H9 (cell line): ENCODE results near the gene RAD21L1. TPM values are rescaled to one million over a fixed set of nuclear protein-coding genes. Genes with fewer than 3 reads are reported as not detected.

Source experiments
- DNase-seq: peaks from one replicate; pipeline ENCODE4 v3.0.0-alpha.2; 2017
- H2AFZ ChIP-seq: one replicate; pipeline ENCODE4 v1.6.1; 2013; ENCODE audit warnings: mild to moderate bottlenecking, low read length, control low read depth, moderate library complexity
- H2AK5ac ChIP-seq: 2 replicates; pipeline ENCODE4 v1.6.1; 2013; ENCODE audit warnings: low read length, control low read depth, mixed read lengths; ENCODE audit not compliant: insufficient read length
- H2BK120ac ChIP-seq: one replicate; pipeline ENCODE4 v1.6.1; 2013; ENCODE audit warnings: low read depth, mild to moderate bottlenecking, low read length, control low read depth, inconsistent platforms; ENCODE audit not compliant: poor library complexity, severe bottlenecking
- H2BK12ac ChIP-seq: 2 replicates; pipeline ENCODE4 v1.6.1; 2013; ENCODE audit warnings: low read length, control low read depth, mixed read lengths, low read depth; ENCODE audit not compliant: insufficient read length
- H2BK15ac ChIP-seq: 2 replicates; pipeline ENCODE4 v1.6.1; 2013; ENCODE audit warnings: low read depth, low read length, control low read depth
- H2BK20ac ChIP-seq: one replicate; pipeline ENCODE4 v1.6.1; 2013; ENCODE audit warnings: low read depth, mild to moderate bottlenecking, low read length, control low read depth, inconsistent platforms; ENCODE audit not compliant: poor library complexity, severe bottlenecking
- H2BK5ac ChIP-seq: 2 replicates; pipeline ENCODE4 v1.6.1; 2013; ENCODE audit warnings: low read length, control low read depth, mixed read lengths; ENCODE audit not compliant: insufficient read length
- H3K14ac ChIP-seq: 2 replicates; pipeline ENCODE4 v1.6.1; 2013; ENCODE audit warnings: low read length, control low read depth; ENCODE audit not compliant: insufficient read depth
- H3K18ac ChIP-seq: 2 replicates; pipeline ENCODE4 v1.6.1; 2013; ENCODE audit warnings: low read depth, mild to moderate bottlenecking, mixed read lengths, low read length, control low read depth; ENCODE audit not compliant: insufficient read length
- H3K23ac ChIP-seq: 2 replicates; pipeline ENCODE4 v1.6.1; 2013; ENCODE audit warnings: low read length, control low read depth, mixed read lengths, low read depth; ENCODE audit not compliant: insufficient read length
- H3K23me2 ChIP-seq: 2 replicates; pipeline ENCODE4 v1.6.1; 2013; ENCODE audit warnings: low read depth, mild to moderate bottlenecking, mixed read lengths, low read length, control low read depth; ENCODE audit not compliant: insufficient read length, poor library complexity, severe bottlenecking
- H3K27ac ChIP-seq: 2 replicates; pipeline ENCODE4 v1.5.1; 2013; ENCODE audit warnings: low read length, control low read depth, mixed read lengths, low read depth; ENCODE audit not compliant: insufficient read length
- H3K27me3 ChIP-seq: 2 replicates; pipeline ENCODE4 v1.6.1; 2013; ENCODE audit warnings: low read length, control low read depth, inconsistent platforms; ENCODE audit not compliant: insufficient read depth
- H3K4ac ChIP-seq: 2 replicates; pipeline ENCODE4 v1.6.1; 2013; ENCODE audit warnings: low read depth, mild to moderate bottlenecking, control low read depth, inconsistent platforms, low read length, moderate library complexity
- H3K4me1 ChIP-seq: 2 replicates; pipeline ENCODE4 v1.6.1; 2013; ENCODE audit warnings: low read length, control low read depth, inconsistent platforms; ENCODE audit not compliant: insufficient read depth
- H3K4me2 ChIP-seq: 2 replicates; pipeline ENCODE4 v1.6.1; 2013; ENCODE audit warnings: low read length, control low read depth, mixed read lengths; ENCODE audit not compliant: insufficient read length, insufficient read depth
- H3K56ac ChIP-seq: 2 replicates; pipeline ENCODE4 v1.6.1; 2013; ENCODE audit warnings: low read depth, mild to moderate bottlenecking, mixed read lengths, low read length, control low read depth; ENCODE audit not compliant: insufficient read length
- H3K79me1 ChIP-seq: 2 replicates; pipeline ENCODE4 v1.6.1; 2013; ENCODE audit warnings: low read depth, mild to moderate bottlenecking, moderate library complexity, low read length, control low read depth, inconsistent platforms; ENCODE audit not compliant: insufficient read depth, poor library complexity, severe bottlenecking
- H3K79me2 ChIP-seq: 2 replicates; pipeline ENCODE4 v1.6.1; 2013; ENCODE audit warnings: low read length, control low read depth, inconsistent platforms; ENCODE audit not compliant: insufficient read depth
- H3K9ac ChIP-seq: 2 replicates; pipeline ENCODE4 v1.6.1; 2013; ENCODE audit warnings: low read length, control low read depth, mixed read lengths; ENCODE audit not compliant: insufficient read length; ENCODE audit errors: extremely low read depth
- H3K9me3 ChIP-seq: one replicate; pipeline ENCODE4 v1.6.1; 2013; ENCODE audit warnings: low read depth, low read length, inconsistent platforms; ENCODE audit not compliant: control insufficient read depth
- H3T11ph ChIP-seq: one replicate; pipeline ENCODE4 v1.6.1; 2013; ENCODE audit warnings: mild to moderate bottlenecking, low read length, control low read depth, inconsistent platforms
- H4K20me1 ChIP-seq: one replicate; pipeline ENCODE4 v1.6.1; 2013; ENCODE audit not compliant: control insufficient read depth, insufficient read length, insufficient read depth
- H4K5ac ChIP-seq: 2 replicates; pipeline ENCODE4 v1.6.1; 2013; ENCODE audit warnings: low read depth, mild to moderate bottlenecking, mixed read lengths, low read length, control low read depth; ENCODE audit not compliant: insufficient read length
- H4K8ac ChIP-seq: replicated peaks from 2 replicates; pipeline ENCODE4 v1.6.1; 2013; ENCODE audit warnings: low read length, control low read depth, mixed read lengths, low read depth; ENCODE audit not compliant: insufficient read length
- H4K91ac ChIP-seq: 2 replicates; pipeline ENCODE4 v1.6.1; 2013; ENCODE audit warnings: low read depth, mild to moderate bottlenecking, moderate library complexity, mixed read lengths, low read length, control low read depth; ENCODE audit not compliant: insufficient read length
- H3K27ac Mint-ChIP-seq, 3 experiments: 2 replicates in 2 of 3; 3 replicates in 1 of 3; pipeline ENCODE4 v1.8.0; 2020 to 2021; ENCODE audit warnings: mixed read lengths in 3 of 3, mild to moderate bottlenecking in 1 of 3, moderate library complexity in 1 of 3
- H3K27me3 Mint-ChIP-seq: 2 replicates; pipeline ENCODE4 v1.8.0; 2021; ENCODE audit warnings: low read depth, mild to moderate bottlenecking, moderate library complexity, mixed read lengths
- H3K36me3 Mint-ChIP-seq, 3 experiments: 2 replicates in 2 of 3; 3 replicates in 1 of 3; pipeline ENCODE4 v1.8.0; 2020 to 2021; ENCODE audit warnings: low read depth in 3 of 3, mixed read lengths in 3 of 3; ENCODE audit not compliant: insufficient read depth in 1 of 3
- H3K4me1 Mint-ChIP-seq, 2 experiments: 2 replicates each; pipeline ENCODE4 v1.8.0; 2020; ENCODE audit warnings: mixed read lengths in 2 of 2
- H3K4me3 Mint-ChIP-seq, 2 experiments: 2 replicates in 1 of 2; 3 replicates in 1 of 2; pipeline ENCODE4 v1.8.0; 2020 to 2021; ENCODE audit warnings: mild to moderate bottlenecking in 2 of 2, mixed read lengths in 2 of 2, moderate library complexity in 1 of 2
- H3K9me3 Mint-ChIP-seq, 2 experiments: 2 replicates in 1 of 2; 3 replicates in 1 of 2; pipeline ENCODE4 v1.8.0; 2020; ENCODE audit warnings: mild to moderate bottlenecking in 2 of 2, mixed read lengths in 2 of 2, moderate library complexity in 1 of 2
- WGBS: extraction: QIAGEN DNeasy Blood & Tissue Kit; methylation state at CpG from one replicate; pipeline ENCODE4 v1.1.7; 2013; ENCODE audit warnings: missing lambda C conversion rate, low lambda C conversion rate, mixed read lengths; ENCODE audit not compliant: insufficient read length; ENCODE audit errors: extremely low coverage; 5-methylcytosine and 5-hydroxymethylcytosine counted together
- total RNA-seq: library from RNA; stranded (reverse); gene quantifications from 2 replicates; pipeline ENCODE4 v1.2.1, GENCODE V29; 2021
- TF ChIP-seq, protein P1 (sequence below): fragments of 200-600 bp; sonication (generic); conservative IDR thresholded peaks from 3 replicates; pipeline ENCODE4 v1.8.0; 2021; ENCODE audit warnings: antibody characterized with exemption, mild to moderate bottlenecking

RAD21L1 gene
- total RNA-seq, 1 experiment from 2014 or later = not detected

DNA sequence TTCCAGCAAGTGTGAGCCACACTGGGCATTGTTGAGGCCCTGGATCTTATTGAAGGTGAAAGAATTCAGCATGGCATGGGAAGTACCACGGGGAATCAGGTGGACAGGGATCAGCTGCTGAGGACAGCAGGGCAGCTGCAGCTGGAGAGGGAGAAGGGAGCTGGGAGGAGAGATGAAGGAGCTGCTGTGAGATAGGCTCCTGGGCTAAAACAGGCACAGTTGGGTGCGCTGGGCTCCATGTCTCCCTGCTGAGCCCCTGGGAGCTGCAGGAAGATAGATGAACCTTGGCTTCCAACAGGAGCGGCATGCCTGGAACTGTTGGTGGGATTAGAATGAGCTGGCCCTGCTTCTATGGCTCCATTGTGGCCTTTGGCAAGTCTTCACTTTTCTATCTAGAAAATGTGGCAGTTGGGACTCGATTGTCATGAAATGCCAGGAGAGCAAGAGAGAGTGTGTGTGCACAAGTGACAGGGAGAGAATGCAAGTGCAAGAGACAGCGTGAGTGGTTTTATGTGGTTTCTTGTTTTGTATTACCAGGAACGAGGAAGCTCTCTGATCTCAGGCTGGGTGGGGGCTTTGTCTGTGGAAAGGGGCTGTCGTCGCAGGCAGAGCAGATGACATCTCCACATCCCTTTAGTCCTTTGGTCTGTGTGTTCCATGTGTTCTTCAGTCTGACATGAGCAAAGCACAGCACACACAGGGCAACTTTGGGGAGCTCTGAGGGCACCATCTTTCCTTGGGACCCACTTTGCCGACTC lies 60.6 kb downstream of the RAD21L1 start:
- Histone ChIP-seq H2BK5ac (no peak overlapping the region), H4K5ac (no peak overlapping the region), H4K20me1 (no peaks in the 10 kb centered on the region), H3K9me3 (no peaks in the 10 kb centered on the region), H3K4ac (no peak overlapping the region), H2BK120ac (no peak overlapping the region), H3K79me2 (no peaks in the 10 kb centered on the region), H4K91ac (no peak overlapping the region), H2AFZ (no peak overlapping the region), H3K27ac (no peak overlapping the region), H3K56ac (no peak overlapping the region), H3K23ac (no peak overlapping the region), H3K4me2 (no peak overlapping the region), H2BK15ac (no peak overlapping the region), H3K4me1 (no peaks in the 10 kb centered on the region), H3K18ac (no peak overlapping the region), H3K27me3 (no peaks in the 10 kb centered on the region), H2BK20ac (no peak overlapping the region), H3K14ac (no peak overlapping the region), H2AK5ac (no peak overlapping the region), H3K9ac (no peak overlapping the region), H4K8ac (no peak overlapping the region), H3T11ph (no peak overlapping the region), H3K79me1 (no peaks in the 10 kb centered on the region), H3K23me2 (no peaks in the 10 kb centered on the region), H2BK12ac (no peak overlapping the region)
- no peak for DNase-seq
- H3K27me3 Mint-ChIP-seq = peaks cover 4% of the 10 kb centered on the region
- TF ChIP-seq, protein P1, sequence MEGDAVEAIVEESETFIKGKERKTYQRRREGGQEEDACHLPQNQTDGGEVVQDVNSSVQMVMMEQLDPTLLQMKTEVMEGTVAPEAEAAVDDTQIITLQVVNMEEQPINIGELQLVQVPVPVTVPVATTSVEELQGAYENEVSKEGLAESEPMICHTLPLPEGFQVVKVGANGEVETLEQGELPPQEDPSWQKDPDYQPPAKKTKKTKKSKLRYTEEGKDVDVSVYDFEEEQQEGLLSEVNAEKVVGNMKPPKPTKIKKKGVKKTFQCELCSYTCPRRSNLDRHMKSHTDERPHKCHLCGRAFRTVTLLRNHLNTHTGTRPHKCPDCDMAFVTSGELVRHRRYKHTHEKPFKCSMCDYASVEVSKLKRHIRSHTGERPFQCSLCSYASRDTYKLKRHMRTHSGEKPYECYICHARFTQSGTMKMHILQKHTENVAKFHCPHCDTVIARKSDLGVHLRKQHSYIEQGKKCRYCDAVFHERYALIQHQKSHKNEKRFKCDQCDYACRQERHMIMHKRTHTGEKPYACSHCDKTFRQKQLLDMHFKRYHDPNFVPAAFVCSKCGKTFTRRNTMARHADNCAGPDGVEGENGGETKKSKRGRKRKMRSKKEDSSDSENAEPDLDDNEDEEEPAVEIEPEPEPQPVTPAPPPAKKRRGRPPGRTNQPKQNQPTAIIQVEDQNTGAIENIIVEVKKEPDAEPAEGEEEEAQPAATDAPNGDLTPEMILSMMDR = no peak
- peak overlapping the region in 1 of 3 experiments; percentile 24; a peak in 1 of 7 replicates for H3K27ac Mint-ChIP-seq
- H3K9me3 Mint-ChIP-seq = no peaks in the 10 kb centered on the region
- no peak overlapping the region; a peak in 1 of 5 replicates for H3K4me3 Mint-ChIP-seq
- no peaks in the 10 kb centered on the region for H3K36me3 Mint-ChIP-seq
- no CpG with 5 or more reads among the region's 9 CpGs for WGBS
- peaks cover 2 to 11% of the 10 kb centered on the region in 2 experiments; a peak in 3 of 4 replicates for H3K4me1 Mint-ChIP-seq
